ENCODE data around the gene ATF6.

The ATF6 gene

GRCh38 chr1:161921491-161921890 is 155.4 kb downstream of the ATF6 start:
- DNase-seq (ENCODE audit: low read depth): no peak
- H3K4me3 ChIP-seq (ENCODE audit: low read depth, low read length): no peak overlapping the region
- in situ Hi-C loops (cut with HindIII; ENCODE audit: low sequenced_read_pairs): no loop called here
- no peak for TF ChIP-seq CTCF (IDR thresholded peaks at IDR 0.05; ENCODE audit: low read depth, low read length, missing control alignments)

GRCh38 chr1:161921990-161922389 is 155.9 kb downstream of the ATF6 start:
- DNase-seq (ENCODE audit: low read depth): peak; percentile 28
- TF ChIP-seq CTCF (IDR thresholded peaks at IDR 0.05; ENCODE audit: low read depth, low read length, missing control alignments): no peak
- no peak overlapping the region for H3K4me3 ChIP-seq (ENCODE audit: low read depth, low read length)
- in situ Hi-C loops (cut with HindIII; ENCODE audit: low sequenced_read_pairs): no loop called here

GRCh38 chr1:161928056-161928455 is 161.9 kb downstream of the ATF6 start:
- no peak for TF ChIP-seq CTCF (IDR thresholded peaks at IDR 0.05; ENCODE audit: low read depth, low read length, missing control alignments)
- H3K4me3 ChIP-seq (ENCODE audit: low read depth, low read length): no peak overlapping the region
- in situ Hi-C loops (cut with HindIII; ENCODE audit: low sequenced_read_pairs): no loop called here
- DNase-seq (ENCODE audit: low read depth): no peak

GRCh38 chr1:161929137-161929536 is 163.0 kb downstream of the ATF6 start:
- TF ChIP-seq CTCF (IDR thresholded peaks at IDR 0.05; ENCODE audit: low read depth, low read length, missing control alignments): no peak
- H3K4me3 ChIP-seq (ENCODE audit: low read depth, low read length): no peak overlapping the region
- no peak for DNase-seq (ENCODE audit: low read depth)
- in situ Hi-C loops (cut with HindIII; ENCODE audit: low sequenced_read_pairs): no loop called here

GRCh38 chr1:161930064-161930463 is 163.9 kb downstream of the ATF6 start:
- in situ Hi-C loops (cut with HindIII; ENCODE audit: low sequenced_read_pairs): no loop called here

GRCh38 chr1:161932668-161933067 is 166.5 kb downstream of the ATF6 start:
- no peak overlapping the region for H3K4me3 ChIP-seq (ENCODE audit: low read depth, low read length)
- DNase-seq (ENCODE audit: low read depth): no peak
- in situ Hi-C loops (cut with HindIII; ENCODE audit: low sequenced_read_pairs): no loop called here
- no peak for TF ChIP-seq CTCF (IDR thresholded peaks at IDR 0.05; ENCODE audit: low read depth, low read length, missing control alignments)

More at GRCh38 chr1:161930064-161930463, 163.9 kb downstream of the ATF6 start:
- no peak for TF ChIP-seq CTCF (IDR thresholded peaks at IDR 0.05; ENCODE audit: low read depth, low read length, missing control alignments)
- no peak overlapping the region for H3K4me3 ChIP-seq (ENCODE audit: low read depth, low read length)
- peak; percentile 34 for DNase-seq (ENCODE audit: low read depth)
